ENCODE measurements around the gene TACR1. TPM values are rescaled to one million over a fixed set of nuclear protein-coding genes. Genes with fewer than 3 reads are reported as not detected.

TACR1 gene
- polyA plus RNA-seq, 1 of the 3 experiments (the other 2 are of a cell fraction): under 0.01 TPM

DNA sequence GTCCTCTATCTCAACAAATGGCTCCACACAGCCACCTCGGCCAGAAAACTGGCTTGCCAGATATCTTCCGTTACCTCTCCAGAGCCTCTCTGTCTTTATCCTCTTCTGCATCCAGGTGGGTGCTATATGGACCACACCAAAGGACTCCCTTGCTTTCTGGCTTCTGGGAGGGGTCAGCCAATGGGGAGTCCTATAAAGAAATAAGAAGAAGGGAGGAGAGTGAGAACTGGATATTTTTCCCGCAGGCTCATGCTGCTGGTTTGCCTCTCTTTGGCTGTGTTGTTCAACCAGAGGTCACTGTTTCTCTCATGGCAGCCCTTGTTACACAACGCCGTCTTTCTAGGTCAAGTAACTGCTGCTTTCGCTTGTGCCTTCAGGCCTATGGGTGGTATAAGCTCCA lies 168.1 kb downstream of the TACR1 start:
- H3K9ac ChIP-seq: no peak overlapping the region
- no peak overlapping the region for H3K27ac ChIP-seq (ENCODE audit: low read depth in 2 of 2, low read length in 1 of 2)
- no peak overlapping the region for H3K4me2 ChIP-seq
- no peaks in the 10 kb centered on the region for H3K9me3 ChIP-seq
- TF ChIP-seq NRF1 (IDR thresholded peaks at IDR 0.05; ENCODE audit: low read depth, low read length): no peak
- no peak for TF ChIP-seq RXRA (IDR thresholded peaks at IDR 0.05; ENCODE audit: borderline replicate concordance, low read depth)
- no peak for TF ChIP-seq NFIC (IDR thresholded peaks at IDR 0.05; ENCODE audit: borderline replicate concordance)
- no peak for TF ChIP-seq MXI1 (IDR thresholded peaks at IDR 0.05; ENCODE audit: low read depth, low read length)
- TF ChIP-seq GATA2 (CRISPR knock-in tag; IDR thresholded peaks at IDR 0.05): no peak
- TF ChIP-seq MEF2A (IDR thresholded peaks at IDR 0.05; ENCODE audit: borderline replicate concordance, low read depth): no peak
- H3F3A ChIP-seq (replicated peaks; ENCODE audit: insufficient read depth): no peaks in the 10 kb centered on the region
- H3K27me3 ChIP-seq (ENCODE audit: insufficient read depth): no peaks in the 10 kb centered on the region
- no peaks in the 10 kb centered on the region for H3K9me2 ChIP-seq
- ChIA-PET POLR2A (no interaction called here), CTCF (no interaction called here)
- DNase-seq: no peak
- H3K4me3 ChIP-seq (ENCODE audit: low read depth in 2 of 2, low read length in 1 of 2): no peak overlapping the region
- no peaks in the 10 kb centered on the region for H3K79me2 ChIP-seq (ENCODE audit: insufficient read depth)
- H3K36me3 ChIP-seq (replicated peaks in 1 of 2; ENCODE audit: control insufficient read depth in 1 of 2, insufficient read depth in 2 of 2, low read length in 1 of 2): no peaks in the 10 kb centered on the region
- WGBS (ENCODE audit: low lambda C conversion rate): 92% methylated on average over 6 of the region's 6 CpGs
- H2AFZ ChIP-seq (ENCODE audit: low read depth): no peak overlapping the region
- no peaks in the 10 kb centered on the region for H3K4me1 ChIP-seq (ENCODE audit: control insufficient read depth in 1 of 2, insufficient read depth in 2 of 2, low read depth in 1 of 2, low read length in 1 of 2)
- H4K20me1 ChIP-seq (ENCODE audit: insufficient read depth): no peaks in the 10 kb centered on the region

DNA sequence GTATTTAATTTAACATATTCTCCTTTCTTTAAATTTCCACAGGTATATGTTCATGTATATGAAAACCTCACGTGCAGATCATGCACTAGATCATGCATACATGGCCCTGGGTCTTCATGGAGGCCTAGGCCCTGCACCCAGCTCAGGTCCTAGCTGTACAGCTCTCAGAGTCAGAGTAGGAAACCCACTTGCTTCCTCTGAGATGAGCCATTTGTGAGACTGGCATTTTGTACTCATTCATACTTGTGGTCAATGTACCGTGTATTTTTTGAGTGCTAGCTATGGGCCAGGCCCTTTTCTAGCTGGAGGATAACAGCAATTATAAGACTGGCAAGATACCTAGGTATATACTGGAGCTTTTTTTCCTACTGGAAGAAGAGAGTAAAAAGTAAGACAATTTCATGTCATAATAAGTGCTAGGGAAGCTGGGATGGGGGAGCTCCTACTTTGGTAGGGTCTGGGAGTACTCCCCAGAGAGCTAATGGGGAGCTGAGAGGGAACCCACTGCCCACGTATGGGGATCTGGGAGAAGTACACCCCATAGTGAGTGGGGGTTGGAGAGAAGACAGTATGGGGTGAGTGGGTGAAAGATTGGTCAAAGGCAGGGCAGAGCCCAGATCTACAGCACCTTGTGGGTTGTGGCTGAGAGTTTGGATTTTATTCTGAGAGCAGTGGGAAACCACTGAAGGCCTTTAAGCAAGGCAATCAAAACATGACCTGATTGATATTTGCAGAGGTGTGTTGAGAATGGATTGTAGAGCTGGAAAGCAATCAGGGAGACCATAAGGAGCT lies 168.9 kb downstream of the TACR1 start:
- Histone ChIP-seq H3K9me3 (no peaks in the 10 kb centered on the region), H3K9ac (no peak overlapping the region), H4K20me1 (ENCODE audit: insufficient read depth) (no peaks in the 10 kb centered on the region), H3K4me2 (no peak overlapping the region), H3K4me3 (ENCODE audit: low read depth in 2 of 2, low read length in 1 of 2) (no peak overlapping the region), H3K36me3 (replicated peaks in 1 of 2; ENCODE audit: control insufficient read depth in 1 of 2, insufficient read depth in 2 of 2, low read length in 1 of 2) (no peaks in the 10 kb centered on the region), H3F3A (replicated peaks; ENCODE audit: insufficient read depth) (no peaks in the 10 kb centered on the region), H3K27ac (ENCODE audit: low read depth in 2 of 2, low read length in 1 of 2) (no peak overlapping the region), H3K4me1 (ENCODE audit: control insufficient read depth in 1 of 2, insufficient read depth in 2 of 2, low read depth in 1 of 2, low read length in 1 of 2) (no peaks in the 10 kb centered on the region), H3K27me3 (ENCODE audit: insufficient read depth) (no peaks in the 10 kb centered on the region), H3K79me2 (ENCODE audit: insufficient read depth) (no peaks in the 10 kb centered on the region), H3K9me2 (no peaks in the 10 kb centered on the region), H2AFZ (ENCODE audit: low read depth) (no peak overlapping the region)
- POLR2A ChIA-PET: no interaction called here
- no peak for DNase-seq
- CTCF ChIA-PET: no interaction called here
- TF ChIP-seq NRF1 (IDR thresholded peaks at IDR 0.05; ENCODE audit: low read depth, low read length) (no peak), FOXM1 (IDR thresholded peaks at IDR 0.05; ENCODE audit: low read depth) (no peak), YY1 (IDR thresholded peaks at IDR 0.05; ENCODE audit: low read depth) (no peak), TAF1 (IDR thresholded peaks at IDR 0.05; ENCODE audit: borderline replicate concordance, low read depth, low read length) (no peak), RFX5 (IDR thresholded peaks at IDR 0.05; ENCODE audit: low read length) (no peak), SIN3A (IDR thresholded peaks at IDR 0.05; ENCODE audit: borderline replicate concordance, low read depth, low read length) (no peak), TCF12 (IDR thresholded peaks at IDR 0.05) (no peak), MXI1 (IDR thresholded peaks at IDR 0.05; ENCODE audit: low read depth, low read length) (no peak), GABPA (IDR thresholded peaks at IDR 0.05; ENCODE audit: low read depth) (no peak), JUND (IDR thresholded peaks at IDR 0.05) (no peak), GATA2 (CRISPR knock-in tag; IDR thresholded peaks at IDR 0.05) (no peak), EZH2phosphoT487 (IDR thresholded peaks at IDR 0.05; ENCODE audit: borderline replicate concordance, low read depth) (no peak), SMC3 (IDR thresholded peaks at IDR 0.05; ENCODE audit: low read depth, low read length) (no peak), RCOR1 (IDR thresholded peaks at IDR 0.05; ENCODE audit: low read length) (no peak), FOXJ3 (CRISPR knock-in tag; IDR thresholded peaks at IDR 0.05) (no peak)
- TF ChIP-seq, protein P1, sequence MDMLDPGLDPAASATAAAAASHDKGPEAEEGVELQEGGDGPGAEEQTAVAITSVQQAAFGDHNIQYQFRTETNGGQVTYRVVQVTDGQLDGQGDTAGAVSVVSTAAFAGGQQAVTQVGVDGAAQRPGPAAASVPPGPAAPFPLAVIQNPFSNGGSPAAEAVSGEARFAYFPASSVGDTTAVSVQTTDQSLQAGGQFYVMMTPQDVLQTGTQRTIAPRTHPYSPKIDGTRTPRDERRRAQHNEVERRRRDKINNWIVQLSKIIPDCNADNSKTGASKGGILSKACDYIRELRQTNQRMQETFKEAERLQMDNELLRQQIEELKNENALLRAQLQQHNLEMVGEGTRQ (IDR thresholded peaks at IDR 0.05; ENCODE audit: borderline replicate concordance, low read depth, low read length): no peak
- TF ChIP-seq, protein P2, sequence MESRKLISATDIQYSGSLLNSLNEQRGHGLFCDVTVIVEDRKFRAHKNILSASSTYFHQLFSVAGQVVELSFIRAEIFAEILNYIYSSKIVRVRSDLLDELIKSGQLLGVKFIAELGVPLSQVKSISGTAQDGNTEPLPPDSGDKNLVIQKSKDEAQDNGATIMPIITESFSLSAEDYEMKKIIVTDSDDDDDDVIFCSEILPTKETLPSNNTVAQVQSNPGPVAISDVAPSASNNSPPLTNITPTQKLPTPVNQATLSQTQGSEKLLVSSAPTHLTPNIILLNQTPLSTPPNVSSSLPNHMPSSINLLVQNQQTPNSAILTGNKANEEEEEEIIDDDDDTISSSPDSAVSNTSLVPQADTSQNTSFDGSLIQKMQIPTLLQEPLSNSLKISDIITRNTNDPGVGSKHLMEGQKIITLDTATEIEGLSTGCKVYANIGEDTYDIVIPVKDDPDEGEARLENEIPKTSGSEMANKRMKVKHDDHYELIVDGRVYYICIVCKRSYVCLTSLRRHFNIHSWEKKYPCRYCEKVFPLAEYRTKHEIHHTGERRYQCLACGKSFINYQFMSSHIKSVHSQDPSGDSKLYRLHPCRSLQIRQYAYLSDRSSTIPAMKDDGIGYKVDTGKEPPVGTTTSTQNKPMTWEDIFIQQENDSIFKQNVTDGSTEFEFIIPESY (IDR thresholded peaks at IDR 0.05; ENCODE audit: borderline replicate concordance, low read depth): no peak
- TF ChIP-seq, protein P3, sequence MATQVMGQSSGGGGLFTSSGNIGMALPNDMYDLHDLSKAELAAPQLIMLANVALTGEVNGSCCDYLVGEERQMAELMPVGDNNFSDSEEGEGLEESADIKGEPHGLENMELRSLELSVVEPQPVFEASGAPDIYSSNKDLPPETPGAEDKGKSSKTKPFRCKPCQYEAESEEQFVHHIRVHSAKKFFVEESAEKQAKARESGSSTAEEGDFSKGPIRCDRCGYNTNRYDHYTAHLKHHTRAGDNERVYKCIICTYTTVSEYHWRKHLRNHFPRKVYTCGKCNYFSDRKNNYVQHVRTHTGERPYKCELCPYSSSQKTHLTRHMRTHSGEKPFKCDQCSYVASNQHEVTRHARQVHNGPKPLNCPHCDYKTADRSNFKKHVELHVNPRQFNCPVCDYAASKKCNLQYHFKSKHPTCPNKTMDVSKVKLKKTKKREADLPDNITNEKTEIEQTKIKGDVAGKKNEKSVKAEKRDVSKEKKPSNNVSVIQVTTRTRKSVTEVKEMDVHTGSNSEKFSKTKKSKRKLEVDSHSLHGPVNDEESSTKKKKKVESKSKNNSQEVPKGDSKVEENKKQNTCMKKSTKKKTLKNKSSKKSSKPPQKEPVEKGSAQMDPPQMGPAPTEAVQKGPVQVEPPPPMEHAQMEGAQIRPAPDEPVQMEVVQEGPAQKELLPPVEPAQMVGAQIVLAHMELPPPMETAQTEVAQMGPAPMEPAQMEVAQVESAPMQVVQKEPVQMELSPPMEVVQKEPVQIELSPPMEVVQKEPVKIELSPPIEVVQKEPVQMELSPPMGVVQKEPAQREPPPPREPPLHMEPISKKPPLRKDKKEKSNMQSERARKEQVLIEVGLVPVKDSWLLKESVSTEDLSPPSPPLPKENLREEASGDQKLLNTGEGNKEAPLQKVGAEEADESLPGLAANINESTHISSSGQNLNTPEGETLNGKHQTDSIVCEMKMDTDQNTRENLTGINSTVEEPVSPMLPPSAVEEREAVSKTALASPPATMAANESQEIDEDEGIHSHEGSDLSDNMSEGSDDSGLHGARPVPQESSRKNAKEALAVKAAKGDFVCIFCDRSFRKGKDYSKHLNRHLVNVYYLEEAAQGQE (IDR thresholded peaks at IDR 0.05; ENCODE audit: low read depth, low read length): no peak
- WGBS (ENCODE audit: low lambda C conversion rate): 46% methylated on average over 3 of the region's 3 CpGs
